ENCODE data around the gene CFAP141. TPM values are rescaled to one million over a fixed set of nuclear protein-coding genes. Genes with fewer than 3 reads are reported as not detected.
"Not testable (repeated sequence)": the region's sequence is repeated elsewhere in the genome, so short reads cannot be mapped to it uniquely, and the experiment has no call there.

The CFAP141 gene
- total RNA-seq, 1 donor from 2014 or later, result not detected

- peaks cover 46% of the 10 kb centered on the region for H3K36me3 Mint-ChIP-seq (ENCODE audit: insufficient read depth)
- peak overlapping the region; percentile 42 for H3K27ac Mint-ChIP-seq
- no peak for DNase-seq (ENCODE audit: low spot score, unreplicated experiment)
Observed at GRCh38 chr1:154237880-154238506, 31.9 kb upstream of the CFAP141 start.

GRCh38 chr1:154237435-154237834 lies 31.3 kb upstream of the CFAP141 start:
- Mint-ChIP-seq H3K27me3 (no peaks in the 10 kb centered on the region), H3K27ac (peak overlapping the region; percentile 4), H3K4me3 (ENCODE audit: low read depth) (no peak overlapping the region), H3K36me3 (ENCODE audit: insufficient read depth) (peaks cover 42% of the 10 kb centered on the region), H3K4me1 (ENCODE audit: low read depth) (no peaks in the 10 kb centered on the region), H3K9me3 (ENCODE audit: low read depth) (no peaks in the 10 kb centered on the region)
- no peak for TF ChIP-seq CTCF (IDR thresholded peaks at IDR 0.05; ENCODE audit: unreplicated experiment)
- DNase-seq (ENCODE audit: low spot score, unreplicated experiment), result no peak

More at GRCh38 chr1:154237880-154238506, 31.9 kb upstream of the CFAP141 start:
- no peaks in the 10 kb centered on the region for H3K4me1 Mint-ChIP-seq (ENCODE audit: low read depth)
- H3K27me3 Mint-ChIP-seq, result no peaks in the 10 kb centered on the region
- TF ChIP-seq CTCF (IDR thresholded peaks at IDR 0.05; ENCODE audit: unreplicated experiment), result no peak
- H3K4me3 Mint-ChIP-seq (ENCODE audit: low read depth), result no peak overlapping the region
- H3K9me3 Mint-ChIP-seq (ENCODE audit: low read depth), result no peaks in the 10 kb centered on the region

GRCh38 chr1:154236855-154237254 lies 30.7 kb upstream of the CFAP141 start:
- H3K4me1 Mint-ChIP-seq (ENCODE audit: low read depth), result no peaks in the 10 kb centered on the region
- H3K4me3 Mint-ChIP-seq (ENCODE audit: low read depth), result no peak overlapping the region
- no peak for TF ChIP-seq CTCF (IDR thresholded peaks at IDR 0.05; ENCODE audit: unreplicated experiment)
- peak overlapping the region; percentile 8 for H3K27ac Mint-ChIP-seq
- DNase-seq (ENCODE audit: low spot score, unreplicated experiment), result no peak
- H3K36me3 Mint-ChIP-seq (ENCODE audit: insufficient read depth), result peaks cover 39% of the 10 kb centered on the region
- H3K27me3 Mint-ChIP-seq, result no peaks in the 10 kb centered on the region
- no peaks in the 10 kb centered on the region for H3K9me3 Mint-ChIP-seq (ENCODE audit: low read depth)

GRCh38 chr1:154233127-154233526 lies 27.0 kb upstream of the CFAP141 start:
- H3K36me3 Mint-ChIP-seq (ENCODE audit: insufficient read depth), result peaks cover 44% of the 10 kb centered on the region
- H3K9me3 Mint-ChIP-seq (ENCODE audit: low read depth), result not testable (repeated sequence)

GRCh38 chr1:154231112-154231511 lies 25.0 kb upstream of the CFAP141 start:
- not testable (repeated sequence) for H3K27ac Mint-ChIP-seq; H3K4me3 Mint-ChIP-seq (ENCODE audit: low read depth); H3K27me3 Mint-ChIP-seq; DNase-seq (ENCODE audit: low spot score, unreplicated experiment); H3K4me1 Mint-ChIP-seq (ENCODE audit: low read depth); H3K9me3 Mint-ChIP-seq (ENCODE audit: low read depth)
- peaks cover 38% of the 10 kb centered on the region for H3K36me3 Mint-ChIP-seq (ENCODE audit: insufficient read depth)

More at GRCh38 chr1:154233127-154233526, 27.0 kb upstream of the CFAP141 start:
- H3K27ac Mint-ChIP-seq, result peak overlapping the region; percentile 83
- not testable (repeated sequence) for DNase-seq (ENCODE audit: low spot score, unreplicated experiment); H3K4me1 Mint-ChIP-seq (ENCODE audit: low read depth); H3K4me3 Mint-ChIP-seq (ENCODE audit: low read depth); H3K27me3 Mint-ChIP-seq

- no peak for DNase-seq (ENCODE audit: low spot score, unreplicated experiment)
- peaks cover 18% of the 10 kb centered on the region for H3K36me3 Mint-ChIP-seq (ENCODE audit: insufficient read depth)
- TF ChIP-seq CTCF (IDR thresholded peaks at IDR 0.05; ENCODE audit: unreplicated experiment), result no peak
- H3K27me3 Mint-ChIP-seq, result no peaks in the 10 kb centered on the region
- no peaks in the 10 kb centered on the region for H3K9me3 Mint-ChIP-seq (ENCODE audit: low read depth)
- no peak overlapping the region for H3K4me3 Mint-ChIP-seq (ENCODE audit: low read depth)
- peaks cover 29% of the 10 kb centered on the region for H3K4me1 Mint-ChIP-seq (ENCODE audit: low read depth)
- H3K27ac Mint-ChIP-seq, result no peak overlapping the region
Observed at GRCh38 chr1:154225370-154225769, 19.2 kb upstream of the CFAP141 start.

All from progenitor cell of endocrine pancreas (in vitro differentiated cells).